HEK293 (cell line): Measurements from ENCODE around the gene HES1.

Experiments
- KLF9 ChIP-seq: fragments of 450-650 bp; formaldehyde crosslinking; IDR thresholded peaks from 2 replicates; pipeline ENCODE4 v1.5.1; 2016; ENCODE audit warnings: missing biosample characterization, missing genetic modification characterization, low read depth
- ZNF266 ChIP-seq: fragments of 450-650 bp; formaldehyde crosslinking; IDR thresholded peaks from 2 replicates; pipeline ENCODE4 v1.5.1; 2016; ENCODE audit warnings: missing biosample characterization, missing genetic modification characterization, low read depth
- ZNF404 ChIP-seq: fragments of 450-650 bp; formaldehyde crosslinking; IDR thresholded peaks from 2 replicates; pipeline ENCODE4 v1.5.1; 2017; ENCODE audit warnings: missing biosample characterization, missing genetic modification characterization
- ZNF596 ChIP-seq: fragments of 450-650 bp; IDR thresholded peaks from 2 replicates; pipeline ENCODE4 v1.5.0; 2018; ENCODE audit warnings: missing biosample characterization, mild to moderate bottlenecking, missing genetic modification characterization, moderate library complexity
- ZNF623 ChIP-seq: fragments of 450-650 bp; formaldehyde crosslinking; IDR thresholded peaks from 2 replicates; pipeline ENCODE4 v1.5.1; 2016; ENCODE audit warnings: missing biosample characterization, missing genetic modification characterization
- TF ChIP-seq, protein P1 (sequence below): fragments of 450-650 bp; formaldehyde crosslinking; IDR thresholded peaks from 2 replicates; pipeline ENCODE4 v1.5.1; 2017; ENCODE audit warnings: missing biosample characterization, mild to moderate bottlenecking, missing genetic modification characterization, moderate library complexity
- TF ChIP-seq, protein P2 (sequence below): fragments of 450-650 bp; formaldehyde crosslinking; IDR thresholded peaks from 2 replicates; pipeline ENCODE4 v1.5.1; 2016; ENCODE audit warnings: missing biosample characterization, missing genetic modification characterization
- TF ChIP-seq, protein P3 (sequence below): fragments of 450-650 bp; IDR thresholded peaks from 2 replicates; pipeline ENCODE4 v1.5.1; 2018; ENCODE audit warnings: missing biosample characterization, missing genetic modification characterization

DNA sequence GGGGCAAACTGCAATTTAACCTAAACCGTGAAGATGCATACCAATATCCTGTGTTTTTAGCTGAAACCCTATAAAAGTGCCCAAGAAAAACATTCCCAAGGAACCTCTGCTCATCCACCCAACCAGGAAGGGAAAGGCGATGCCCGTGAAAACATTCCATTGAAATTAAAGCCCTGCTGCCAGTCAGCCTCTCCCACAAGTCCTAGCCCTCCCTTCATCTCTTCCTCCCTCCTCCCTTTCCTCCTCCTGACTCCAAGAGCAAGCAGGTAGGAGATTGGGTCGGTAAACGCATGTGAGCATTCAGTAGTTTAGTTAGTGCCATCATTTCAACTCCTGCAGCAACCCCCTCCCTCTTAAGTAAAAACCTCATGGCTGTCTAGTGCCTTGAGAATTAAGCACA lies 27.7 kb downstream of the HES1 start:
- TF ChIP-seq, protein P1, sequence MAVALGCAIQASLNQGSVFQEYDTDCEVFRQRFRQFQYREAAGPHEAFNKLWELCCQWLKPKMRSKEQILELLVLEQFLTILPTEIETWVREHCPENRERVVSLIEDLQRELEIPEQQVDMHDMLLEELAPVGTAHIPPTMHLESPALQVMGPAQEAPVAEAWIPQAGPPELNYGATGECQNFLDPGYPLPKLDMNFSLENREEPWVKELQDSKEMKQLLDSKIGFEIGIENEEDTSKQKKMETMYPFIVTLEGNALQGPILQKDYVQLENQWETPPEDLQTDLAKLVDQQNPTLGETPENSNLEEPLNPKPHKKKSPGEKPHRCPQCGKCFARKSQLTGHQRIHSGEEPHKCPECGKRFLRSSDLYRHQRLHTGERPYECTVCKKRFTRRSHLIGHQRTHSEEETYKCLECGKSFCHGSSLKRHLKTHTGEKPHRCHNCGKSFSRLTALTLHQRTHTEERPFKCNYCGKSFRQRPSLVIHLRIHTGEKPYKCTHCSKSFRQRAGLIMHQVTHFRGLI (tag by site-specific recombination), result no peak
- TF ChIP-seq KLF9 (tag by site-specific recombination) (no peak), ZNF266 (tag by site-specific recombination) (no peak), ZNF623 (no peak), ZNF404 (no peak), ZNF596 (tag by site-specific recombination) (no peak)
- TF ChIP-seq, protein P2, sequence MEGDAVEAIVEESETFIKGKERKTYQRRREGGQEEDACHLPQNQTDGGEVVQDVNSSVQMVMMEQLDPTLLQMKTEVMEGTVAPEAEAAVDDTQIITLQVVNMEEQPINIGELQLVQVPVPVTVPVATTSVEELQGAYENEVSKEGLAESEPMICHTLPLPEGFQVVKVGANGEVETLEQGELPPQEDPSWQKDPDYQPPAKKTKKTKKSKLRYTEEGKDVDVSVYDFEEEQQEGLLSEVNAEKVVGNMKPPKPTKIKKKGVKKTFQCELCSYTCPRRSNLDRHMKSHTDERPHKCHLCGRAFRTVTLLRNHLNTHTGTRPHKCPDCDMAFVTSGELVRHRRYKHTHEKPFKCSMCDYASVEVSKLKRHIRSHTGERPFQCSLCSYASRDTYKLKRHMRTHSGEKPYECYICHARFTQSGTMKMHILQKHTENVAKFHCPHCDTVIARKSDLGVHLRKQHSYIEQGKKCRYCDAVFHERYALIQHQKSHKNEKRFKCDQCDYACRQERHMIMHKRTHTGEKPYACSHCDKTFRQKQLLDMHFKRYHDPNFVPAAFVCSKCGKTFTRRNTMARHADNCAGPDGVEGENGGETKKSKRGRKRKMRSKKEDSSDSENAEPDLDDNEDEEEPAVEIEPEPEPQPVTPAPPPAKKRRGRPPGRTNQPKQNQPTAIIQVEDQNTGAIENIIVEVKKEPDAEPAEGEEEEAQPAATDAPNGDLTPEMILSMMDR (tag by site-specific recombination), result no peak
- TF ChIP-seq, protein P3, sequence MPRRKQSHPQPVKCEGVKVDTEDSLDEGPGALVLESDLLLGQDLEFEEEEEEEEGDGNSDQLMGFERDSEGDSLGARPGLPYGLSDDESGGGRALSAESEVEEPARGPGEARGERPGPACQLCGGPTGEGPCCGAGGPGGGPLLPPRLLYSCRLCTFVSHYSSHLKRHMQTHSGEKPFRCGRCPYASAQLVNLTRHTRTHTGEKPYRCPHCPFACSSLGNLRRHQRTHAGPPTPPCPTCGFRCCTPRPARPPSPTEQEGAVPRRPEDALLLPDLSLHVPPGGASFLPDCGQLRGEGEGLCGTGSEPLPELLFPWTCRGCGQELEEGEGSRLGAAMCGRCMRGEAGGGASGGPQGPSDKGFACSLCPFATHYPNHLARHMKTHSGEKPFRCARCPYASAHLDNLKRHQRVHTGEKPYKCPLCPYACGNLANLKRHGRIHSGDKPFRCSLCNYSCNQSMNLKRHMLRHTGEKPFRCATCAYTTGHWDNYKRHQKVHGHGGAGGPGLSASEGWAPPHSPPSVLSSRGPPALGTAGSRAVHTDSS, result no peak
